Stimulated activated naive CD4-positive, alpha-beta T cell (primary cell): ENCODE measurements around the gene CTNNA2.

ENCODE experiments used
- DNase-seq, 6 experiments: peaks; one replicate each; lab custom pipeline; 2025; lab: John Stamatoyannopoulos, UW

Gene CTNNA2

GRCh38 chr2:80482276-80482675, 969.4 kb downstream of the CTNNA2 start:
- no peak for DNase-seq

- no peak for DNase-seq
These were observed 976.9 kb downstream of the CTNNA2 start for GRCh38 chr2:80489717-80490116.

GRCh38 chr2:80490964-80491363, 978.1 kb downstream of the CTNNA2 start:
- DNase-seq, result no peak

- DNase-seq, result no peak
These were observed 983.5 kb downstream of the CTNNA2 start for GRCh38 chr2:80496346-80496745.

- no peak for DNase-seq
These were observed 983.9 kb downstream of the CTNNA2 start for GRCh38 chr2:80496775-80497174.

GRCh38 chr2:80499095-80499494, 986.2 kb downstream of the CTNNA2 start:
- DNase-seq, result no peak

GRCh38 chr2:80501874-80502624, 989.2 kb downstream of the CTNNA2 start:
- DNase-seq, result no peak

GRCh38 chr2:80506563-80506962, 993.7 kb downstream of the CTNNA2 start:
- DNase-seq, result no peak

GRCh38 chr2:80510716-80511115, 997.9 kb downstream of the CTNNA2 start:
- no peak for DNase-seq

GRCh38 chr2:80515964-80516363, 1003.1 kb downstream of the CTNNA2 start:
- no peak for DNase-seq

GRCh38 chr2:80517316-80517715, 1004.5 kb downstream of the CTNNA2 start:
- DNase-seq, result no peak

GRCh38 chr2:80519121-80519643, 1006.3 kb downstream of the CTNNA2 start:
- DNase-seq, result no peak

- no peak for DNase-seq
These were observed 1006.9 kb downstream of the CTNNA2 start for GRCh38 chr2:80519699-80520291.

- DNase-seq, result no peak
These were observed 1012.3 kb downstream of the CTNNA2 start for GRCh38 chr2:80525152-80525551.

- no peak for DNase-seq
These were observed 1014.3 kb downstream of the CTNNA2 start for GRCh38 chr2:80527119-80527518.

- no peak for DNase-seq
These were observed 1016.8 kb downstream of the CTNNA2 start for GRCh38 chr2:80529466-80530165.

- no peak for DNase-seq
These were observed 1017.7 kb downstream of the CTNNA2 start for GRCh38 chr2:80530442-80531064.

- no peak for DNase-seq
These were observed 1018.5 kb downstream of the CTNNA2 start for GRCh38 chr2:80531319-80531718.

GRCh38 chr2:80545420-80546210, 1032.8 kb downstream of the CTNNA2 start:
- DNase-seq, result no peak

GRCh38 chr2:80546766-80547165, 1033.9 kb downstream of the CTNNA2 start:
- DNase-seq, result no peak

- DNase-seq, result no peak
These were observed 1034.5 kb downstream of the CTNNA2 start for GRCh38 chr2:80547344-80547743.

GRCh38 chr2:80548469-80548868, 1035.6 kb downstream of the CTNNA2 start:
- DNase-seq, result no peak
